Stimulated activated CD8-positive, alpha-beta memory T cell treated with anti-CD3 and anti-CD28 coated beads, Interleukin-15, amount 100 ng/mL, for 24 hours (primary cell): ENCODE measurements around the gene EPB41.

ENCODE experiments used
- DNase-seq: peaks from one replicate; pipeline ENCODE4 v3.0.0-alpha.2; 2020; ENCODE audit warnings: low read depth

Gene EPB41

DNA sequence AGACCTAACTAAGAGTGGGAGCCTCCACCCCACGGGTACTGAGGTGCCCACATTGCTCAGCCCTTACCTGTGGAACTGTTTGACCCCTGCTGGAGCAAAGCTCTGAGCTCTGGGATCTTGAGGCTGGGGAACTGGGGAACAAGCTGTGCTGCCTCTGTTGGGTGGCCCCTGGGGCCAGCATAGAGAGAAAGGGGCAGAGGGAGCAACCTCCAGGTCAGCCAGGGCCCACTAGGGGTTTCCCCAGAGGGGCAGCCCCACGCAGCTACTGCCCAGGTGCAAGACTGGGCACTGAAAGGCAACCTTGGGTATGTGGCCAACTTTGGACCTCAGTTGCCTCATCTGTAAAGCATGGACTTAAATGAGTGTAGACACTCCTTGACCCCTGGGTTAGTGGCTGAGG is 23.5 kb upstream of the EPB41 start:
- DNase-seq = no peak

DNA sequence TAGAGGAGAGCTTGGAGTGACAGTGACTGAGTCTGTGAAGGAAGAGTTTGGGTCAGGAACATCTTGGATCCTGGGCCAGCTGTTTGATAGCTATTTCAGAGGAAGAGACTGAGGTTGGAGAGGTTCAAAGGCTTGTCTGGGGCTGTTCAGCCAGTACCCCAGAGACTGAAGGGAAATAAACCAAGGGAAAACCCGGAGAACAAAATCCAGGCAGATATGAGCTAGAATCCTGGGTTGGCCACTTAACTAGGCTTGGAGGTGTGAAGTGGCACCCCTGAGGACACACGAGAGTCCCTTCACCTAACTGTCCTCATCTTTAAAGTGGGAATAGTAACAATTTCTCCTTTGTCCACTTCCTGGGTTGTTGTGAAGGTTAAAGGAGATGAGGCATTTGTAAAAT is 23.1 kb upstream of the EPB41 start:
- no peak for DNase-seq

DNA sequence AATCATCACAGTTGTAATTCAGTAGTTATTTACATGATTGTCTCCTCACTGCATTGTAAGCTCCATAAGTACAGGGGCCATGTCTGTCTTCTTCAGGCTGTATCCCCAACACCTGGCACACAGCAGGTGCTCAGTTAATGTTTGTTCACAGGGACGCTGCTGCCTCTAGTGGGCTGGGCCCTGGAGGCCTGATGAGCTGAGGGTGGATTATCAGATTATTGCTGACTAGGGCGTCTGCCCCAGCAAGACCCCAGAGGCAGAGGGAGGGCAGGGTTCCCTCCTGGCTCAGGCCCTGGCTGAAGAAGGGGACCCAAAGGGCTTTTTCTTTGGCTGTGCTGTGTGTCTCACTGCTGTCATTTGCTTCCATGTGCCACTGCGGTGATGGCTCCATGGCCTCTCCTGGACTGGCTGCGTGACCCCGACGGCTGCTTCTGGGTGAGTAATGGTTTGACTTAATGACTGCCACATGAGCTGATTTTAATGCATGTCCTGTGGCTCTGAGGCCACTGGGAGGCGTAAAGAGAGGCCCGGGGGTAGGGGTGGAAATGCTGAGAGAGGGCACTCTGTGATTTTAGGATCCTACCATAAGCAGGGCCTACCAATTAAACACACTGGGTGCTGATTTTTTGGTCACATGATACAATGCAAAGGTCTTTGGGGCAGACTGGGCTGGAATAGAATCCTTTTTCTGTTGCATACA is 20.8 kb upstream of the EPB41 start:
- DNase-seq = no peak

DNA sequence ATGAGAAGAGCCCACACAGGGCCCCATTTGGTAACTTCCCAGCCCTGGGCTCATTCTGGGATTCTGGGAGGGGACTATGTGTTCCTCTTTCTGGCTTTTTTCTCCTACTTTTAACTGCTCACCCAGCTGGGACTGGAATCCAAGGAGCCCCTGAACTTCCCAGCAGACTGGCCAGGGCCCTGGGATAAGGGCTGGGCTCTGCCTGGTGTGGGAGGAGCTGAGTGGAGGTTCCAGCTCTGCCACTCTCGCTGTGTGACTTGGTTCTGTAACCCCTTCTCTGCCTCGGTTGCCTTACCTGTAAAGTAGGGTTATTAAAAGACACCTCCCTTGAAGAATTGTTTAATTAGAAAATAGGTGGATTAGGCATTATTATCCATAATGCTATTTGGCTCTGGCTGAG is 19.6 kb upstream of the EPB41 start:
- no peak for DNase-seq

DNA sequence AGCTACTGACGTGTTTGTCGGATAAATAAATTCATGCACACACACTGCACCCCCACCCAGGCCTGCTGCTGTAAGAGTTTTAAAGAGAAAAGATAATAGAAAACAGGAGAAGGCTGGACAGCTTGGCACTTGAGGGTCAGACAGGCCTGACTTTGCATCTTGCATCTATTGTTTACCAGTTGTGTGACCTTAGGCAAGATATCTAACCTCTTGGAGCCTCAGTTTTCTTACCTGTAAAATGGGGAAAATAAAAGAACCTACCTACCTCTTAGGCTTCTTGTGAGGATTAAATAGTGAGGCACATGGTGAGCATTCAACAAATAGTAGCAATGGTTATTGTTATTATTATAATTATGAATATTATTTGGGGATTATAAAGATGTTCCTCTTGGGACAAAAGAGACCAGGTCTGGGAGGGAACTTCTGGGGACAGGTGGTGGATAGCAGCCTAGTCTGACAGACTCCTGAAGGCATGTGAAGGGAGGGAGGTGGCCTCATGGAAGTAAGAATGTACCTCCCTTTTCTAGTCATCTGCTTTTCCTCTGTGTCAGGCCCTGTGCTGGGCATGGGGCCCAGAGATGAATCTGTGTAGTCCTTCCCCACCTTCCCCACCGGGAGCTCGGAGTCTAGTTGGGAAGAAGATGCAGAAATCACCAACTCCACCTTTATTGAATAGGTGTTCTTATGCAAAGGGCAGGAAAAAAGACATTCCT is 18.3 kb upstream of the EPB41 start:
- DNase-seq = no peak

DNA sequence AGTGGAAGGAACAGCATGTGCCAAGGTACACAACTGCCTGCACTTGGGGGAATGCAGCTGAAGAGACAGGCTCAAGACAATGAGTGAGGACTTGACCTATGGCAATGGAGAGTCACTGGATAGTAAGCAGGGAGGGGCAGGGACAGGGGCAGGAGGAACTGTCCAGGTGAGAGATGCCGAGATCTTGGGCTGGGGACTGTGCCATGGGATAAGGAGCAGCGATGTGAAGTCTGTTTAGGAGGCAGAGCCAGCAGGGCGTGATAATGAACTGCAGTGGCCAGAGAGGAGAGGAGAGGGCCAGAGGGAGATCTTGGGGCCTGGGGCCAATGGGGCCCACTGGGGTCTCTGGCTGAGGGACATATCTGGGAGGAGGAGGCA is 17.8 kb upstream of the EPB41 start:
- DNase-seq = no peak

DNA sequence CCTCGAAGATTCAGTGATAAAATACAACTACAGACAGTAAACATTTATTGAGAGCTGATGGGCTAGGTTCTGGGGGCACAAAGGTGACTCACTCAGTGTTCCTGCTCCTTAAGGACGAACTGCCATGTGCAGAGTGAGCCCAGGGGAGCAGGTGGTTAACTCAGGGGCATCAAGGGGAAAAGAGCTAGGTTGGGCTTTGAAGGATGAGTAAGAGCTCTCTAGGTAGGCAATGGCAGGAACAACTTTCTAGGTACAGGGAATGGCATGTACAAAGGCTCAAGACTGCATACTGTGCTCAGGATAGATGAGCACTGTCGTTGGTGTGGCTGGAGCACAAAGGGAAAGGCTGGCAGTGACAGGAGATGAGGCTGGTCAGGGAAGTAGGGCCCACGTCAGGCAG is 16.6 kb upstream of the EPB41 start:
- DNase-seq = no peak

DNA sequence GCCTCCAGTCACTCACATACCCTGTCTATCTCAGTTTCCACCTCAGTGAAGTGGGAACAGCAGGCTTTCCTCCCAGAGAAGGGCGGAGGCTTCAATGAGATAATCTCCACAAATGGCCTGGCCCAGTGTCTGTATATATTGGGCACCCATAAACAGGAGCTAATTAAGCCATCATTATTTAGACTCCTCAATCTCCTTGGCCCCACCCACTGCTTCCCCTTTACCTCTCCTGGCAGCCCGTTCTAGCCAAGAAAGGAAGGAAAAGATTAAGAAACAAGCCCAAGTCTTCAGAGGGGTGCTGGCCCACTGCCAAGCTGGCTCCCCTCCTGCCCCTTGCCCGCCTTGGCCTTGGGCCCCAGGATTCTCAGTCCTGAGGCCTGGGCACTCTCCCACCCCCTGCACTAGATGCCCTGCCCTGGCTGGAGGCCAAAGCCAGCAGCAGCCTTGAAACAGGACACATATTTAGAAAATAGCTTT is 15.9 kb upstream of the EPB41 start:
- no peak for DNase-seq

DNA sequence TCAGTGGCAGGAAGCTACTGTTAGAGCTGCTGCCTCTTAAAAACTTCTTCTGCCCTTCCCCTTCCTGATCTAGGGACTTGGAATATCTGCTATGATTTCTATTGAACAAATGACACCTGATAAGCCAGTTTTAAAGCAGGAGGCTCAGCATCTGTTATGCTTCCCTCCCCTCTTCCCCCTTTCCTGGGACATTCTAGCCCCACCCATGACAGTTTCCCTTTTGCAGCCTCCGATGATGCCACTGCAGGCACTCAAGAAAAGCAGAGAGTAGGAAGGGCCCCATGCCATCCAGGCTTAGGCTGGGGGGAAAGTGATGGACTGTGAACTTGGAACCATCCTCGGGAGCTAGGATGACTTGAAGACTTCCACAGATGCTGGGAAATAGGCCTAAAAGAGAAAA is 15.1 kb upstream of the EPB41 start:
- no peak for DNase-seq

DNA sequence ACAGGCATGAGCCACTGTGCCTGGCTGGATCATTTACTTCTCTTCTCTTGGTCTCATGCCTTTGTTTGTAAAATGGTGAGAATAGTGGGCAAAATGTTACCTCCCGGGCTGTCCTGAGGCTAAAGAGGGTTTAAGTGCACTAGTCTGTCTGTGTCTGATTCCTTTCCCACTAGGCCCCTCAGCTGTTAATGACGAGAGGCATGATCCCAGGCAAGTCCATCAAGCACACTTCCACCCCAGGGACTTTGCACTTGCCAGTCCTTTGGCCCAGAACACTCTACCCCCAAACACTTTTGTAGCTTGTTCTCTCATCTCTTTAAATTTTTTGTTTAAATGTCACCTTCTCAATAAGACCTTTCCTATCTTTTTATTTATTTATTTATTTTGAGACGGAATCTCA is 13.8 kb upstream of the EPB41 start:
- DNase-seq = no peak

DNA sequence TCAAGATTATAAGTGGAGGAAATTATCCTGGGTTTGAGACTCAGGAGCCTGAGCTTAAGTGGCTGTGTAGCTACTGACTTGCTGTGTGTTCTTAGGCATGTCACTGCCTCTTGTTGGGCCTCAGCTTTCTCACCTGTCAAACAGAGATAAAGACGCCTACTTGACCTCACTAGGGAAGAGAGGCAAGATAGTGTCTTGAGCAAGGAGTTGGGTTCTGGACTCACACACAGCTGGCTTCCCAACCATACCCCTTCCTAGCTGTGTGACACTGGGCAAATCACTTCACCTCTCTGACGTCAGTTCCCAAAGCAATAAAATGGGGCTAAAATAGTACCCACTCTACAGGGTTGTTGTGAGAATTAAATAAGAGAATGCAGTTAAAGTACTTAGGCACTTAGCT is 11.6 kb upstream of the EPB41 start:
- no peak for DNase-seq

DNA sequence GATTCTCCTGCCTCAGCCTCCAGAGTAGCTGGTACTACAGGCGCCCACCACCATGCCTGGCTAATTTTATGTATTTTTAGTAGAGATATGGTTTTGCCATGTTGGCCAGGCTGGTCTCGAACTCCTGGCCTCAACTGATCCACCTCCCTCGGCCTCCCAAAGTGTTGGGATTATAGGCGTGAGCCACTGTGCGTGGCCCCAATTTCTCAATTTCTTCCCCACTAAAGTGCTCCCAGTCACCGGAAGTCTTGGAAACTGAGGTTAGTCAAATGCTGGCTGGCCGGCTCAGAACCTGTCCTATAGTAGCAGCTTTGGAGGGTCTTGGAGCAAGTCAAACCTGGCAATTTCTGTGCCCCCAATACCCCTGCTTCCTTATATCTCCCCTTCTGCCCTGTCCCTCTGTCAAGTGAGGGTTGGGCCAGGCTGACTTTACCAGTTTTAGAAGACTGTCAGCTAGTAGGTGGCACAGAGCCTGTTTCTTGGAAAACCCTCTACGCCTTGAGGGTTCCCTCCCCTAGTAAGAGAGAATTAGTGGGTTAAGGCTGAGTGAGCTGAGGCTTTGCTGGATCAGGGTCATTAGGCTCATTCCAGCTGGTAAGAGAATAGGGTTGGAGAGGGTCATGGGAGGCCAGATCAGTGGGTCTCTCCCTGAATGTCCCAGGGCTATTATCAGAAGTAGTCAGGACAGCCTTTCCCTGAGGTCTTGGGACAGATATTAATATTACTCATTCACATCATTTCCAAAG is 8.3 kb upstream of the EPB41 start:
- DNase-seq = no peak

DNA sequence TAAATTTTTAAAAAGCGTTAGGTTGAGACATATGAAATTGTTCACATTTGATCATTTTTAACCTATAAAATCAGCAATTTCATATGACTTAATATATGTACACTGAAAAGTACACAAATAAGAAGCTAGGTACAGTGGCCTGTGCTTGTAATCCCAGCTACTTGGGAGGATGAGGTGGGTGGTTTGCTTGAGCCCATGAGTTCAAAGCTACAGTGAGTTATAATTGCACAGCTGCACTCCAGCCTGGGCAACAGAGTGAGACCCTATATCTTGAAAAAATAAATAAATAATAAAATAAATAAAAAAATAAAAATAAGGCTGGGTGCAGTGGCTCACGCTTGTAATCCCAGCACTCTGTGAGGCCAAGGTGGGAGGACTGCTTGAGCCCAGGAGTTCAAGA is 5.2 kb upstream of the EPB41 start:
- no peak for DNase-seq

DNA sequence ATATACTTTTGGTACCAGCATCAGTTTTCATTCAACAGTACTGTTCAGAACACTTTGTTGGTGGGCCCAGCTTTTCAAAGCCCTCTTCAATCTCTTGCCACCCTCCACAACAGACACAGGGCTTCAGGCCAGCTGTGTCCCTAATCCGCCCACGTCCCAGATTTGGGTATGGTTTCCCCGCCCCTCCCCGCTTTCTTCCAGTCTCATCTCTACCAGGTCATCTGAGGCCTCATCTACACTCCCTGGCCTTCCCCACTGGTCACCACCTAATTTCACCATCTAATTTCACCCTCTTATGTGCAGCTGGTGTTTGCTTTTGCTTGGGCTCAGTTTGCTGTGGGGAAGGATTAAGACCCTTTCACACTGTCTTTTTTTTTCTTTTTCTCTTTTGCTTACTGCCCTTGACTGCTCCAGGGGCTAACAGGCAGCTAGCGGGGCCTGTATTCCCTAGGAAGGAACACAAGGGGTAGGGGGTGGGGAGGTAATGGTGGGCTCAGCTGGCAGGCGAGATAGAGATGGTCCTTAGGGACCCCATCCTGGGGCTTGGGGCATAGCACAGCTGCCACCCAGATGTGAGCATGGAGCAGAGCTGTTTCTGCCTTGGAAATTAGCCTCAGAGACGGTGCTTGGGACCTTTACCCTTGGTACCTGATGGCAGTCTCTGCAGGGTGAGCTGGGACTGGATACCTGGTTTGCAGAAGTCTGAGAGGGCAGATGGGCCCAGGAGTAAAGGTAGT is 3.8 kb upstream of the EPB41 start:
- DNase-seq = no peak

DNA sequence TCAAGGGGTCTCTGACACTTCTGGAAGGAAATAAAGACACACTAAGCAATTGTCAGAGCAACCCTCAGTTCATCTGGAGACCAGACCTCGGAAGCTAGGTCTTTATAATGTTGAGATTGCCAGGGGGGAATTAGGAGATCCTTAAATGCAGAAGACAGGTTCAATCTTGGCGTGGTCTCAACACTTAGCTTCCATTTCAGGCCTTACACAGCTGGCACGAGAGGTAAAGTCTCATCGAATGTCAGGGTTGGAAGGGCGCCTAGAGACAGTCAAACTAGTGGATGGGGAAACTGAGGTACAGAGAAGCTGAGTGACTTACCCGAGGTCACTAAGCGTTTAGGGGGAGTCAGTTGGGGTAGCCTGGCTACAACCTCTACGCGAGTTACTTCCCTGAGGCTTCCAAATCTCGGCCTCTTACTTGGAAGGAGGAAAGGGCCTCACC is 562 bp upstream of the EPB41 start:
- DNase-seq = no peak

DNA sequence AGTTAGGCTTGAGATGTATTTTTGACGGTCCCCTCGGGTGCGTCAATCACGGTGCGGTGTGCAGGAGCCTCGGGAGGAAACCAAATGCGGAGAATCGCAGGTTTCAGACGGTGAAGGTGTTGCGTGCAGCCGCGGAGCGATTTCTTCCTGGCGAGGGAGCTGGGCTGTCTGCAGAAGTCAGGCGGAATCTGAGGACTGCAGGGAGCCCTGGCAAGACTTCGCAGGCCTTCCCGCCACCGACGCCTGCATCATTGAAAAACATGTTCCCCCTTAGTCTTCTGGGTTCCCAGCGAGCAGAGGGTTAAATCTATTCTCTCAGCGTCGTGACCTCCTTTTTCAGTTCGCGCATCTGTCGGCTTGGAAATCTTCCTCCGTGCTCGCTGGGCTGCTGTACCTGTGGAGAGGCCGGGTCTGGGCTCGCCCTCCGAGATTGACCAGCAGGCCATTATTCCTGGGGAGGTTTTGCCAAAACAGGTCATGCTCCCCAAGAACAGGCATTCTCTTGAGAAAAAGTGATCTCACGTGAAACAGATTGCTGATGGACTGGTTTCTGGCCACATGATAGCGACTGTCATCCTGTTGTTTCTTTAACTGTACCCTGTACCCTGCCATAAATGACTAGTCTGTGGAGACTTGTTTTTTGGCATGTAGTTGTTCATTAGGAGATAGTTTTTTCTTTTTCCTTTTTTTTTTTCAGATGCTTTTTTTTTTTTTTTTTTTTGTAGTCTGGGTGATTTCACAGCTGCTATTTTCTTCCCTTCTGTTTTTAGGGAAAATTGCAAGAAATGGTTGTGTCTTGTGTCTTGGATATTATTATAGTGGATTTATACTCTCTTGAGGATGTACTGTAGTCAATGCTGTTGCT is 894 bp downstream of the EPB41 start:
- peak; percentile 6 for DNase-seq

DNA sequence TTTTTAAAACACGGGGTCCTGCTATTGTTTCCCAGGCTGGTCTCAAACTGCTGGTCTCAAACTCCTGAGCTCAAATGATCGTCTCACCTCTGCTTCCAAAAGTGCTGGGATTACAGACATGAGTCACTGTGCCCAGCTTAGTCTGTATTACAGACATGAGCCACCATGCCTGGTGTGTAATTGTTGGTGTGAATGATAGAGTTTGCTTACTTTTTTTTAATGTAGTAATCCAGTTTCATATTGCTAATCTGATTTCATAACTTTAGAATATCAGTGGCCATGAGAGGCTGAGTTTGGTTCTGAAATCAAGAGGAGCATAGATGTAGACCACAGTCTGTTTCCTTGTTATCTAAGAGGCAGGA is 3.4 kb downstream of the EPB41 start:
- DNase-seq = no peak

DNA sequence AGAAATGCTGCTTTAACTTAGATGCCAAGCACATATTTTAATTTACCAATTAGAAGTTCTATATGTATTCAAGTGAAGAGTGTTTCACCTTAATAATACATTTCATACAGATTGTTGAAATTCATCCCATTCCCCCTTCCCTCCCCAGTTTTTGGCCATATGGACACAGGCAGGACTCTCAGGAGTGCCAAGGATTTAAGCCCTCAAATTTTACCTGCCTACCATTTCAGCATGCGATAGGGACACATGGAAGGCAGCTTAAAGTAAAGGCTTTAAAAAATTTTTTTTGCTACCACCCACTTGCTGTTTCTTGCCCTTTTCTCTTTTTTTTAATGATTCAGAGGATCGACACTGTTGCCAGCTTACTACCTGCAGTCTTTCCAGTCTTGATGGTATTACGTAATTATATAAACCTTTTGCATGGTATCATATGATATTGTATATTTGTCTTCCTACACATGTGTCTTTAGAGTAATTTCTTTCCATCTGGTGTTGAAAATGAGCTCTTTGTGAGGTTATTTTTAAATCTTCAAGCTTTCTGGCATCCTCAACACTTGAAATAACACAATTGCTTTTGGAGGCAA is 7.0 kb downstream of the EPB41 start:
- no peak for DNase-seq

DNA sequence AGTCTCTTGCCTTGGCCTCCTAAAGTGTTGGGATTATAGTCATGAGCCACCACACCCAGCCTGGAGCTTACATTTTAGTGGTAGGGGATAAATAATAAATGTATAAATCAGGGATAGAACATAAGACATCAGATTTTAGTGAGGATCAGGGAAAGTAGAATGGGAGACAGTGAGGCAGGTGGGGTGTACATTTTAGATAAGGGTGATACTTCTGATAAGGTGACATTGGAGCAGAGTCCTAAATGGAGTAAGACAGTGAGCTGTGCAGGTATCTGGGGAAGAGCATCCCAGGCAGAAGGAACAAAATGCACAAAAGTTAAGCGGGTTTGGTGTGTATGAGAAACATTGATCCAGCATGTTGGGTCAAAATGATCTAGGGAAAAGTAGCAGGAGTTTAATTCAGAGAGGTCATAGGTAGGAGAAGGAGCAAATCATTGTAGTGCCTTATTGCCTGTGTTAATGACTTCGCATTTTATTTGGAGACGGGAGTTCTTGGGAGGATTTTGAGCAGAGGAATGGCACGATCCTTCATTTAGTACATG is 11.1 kb downstream of the EPB41 start:
- no peak for DNase-seq

DNA sequence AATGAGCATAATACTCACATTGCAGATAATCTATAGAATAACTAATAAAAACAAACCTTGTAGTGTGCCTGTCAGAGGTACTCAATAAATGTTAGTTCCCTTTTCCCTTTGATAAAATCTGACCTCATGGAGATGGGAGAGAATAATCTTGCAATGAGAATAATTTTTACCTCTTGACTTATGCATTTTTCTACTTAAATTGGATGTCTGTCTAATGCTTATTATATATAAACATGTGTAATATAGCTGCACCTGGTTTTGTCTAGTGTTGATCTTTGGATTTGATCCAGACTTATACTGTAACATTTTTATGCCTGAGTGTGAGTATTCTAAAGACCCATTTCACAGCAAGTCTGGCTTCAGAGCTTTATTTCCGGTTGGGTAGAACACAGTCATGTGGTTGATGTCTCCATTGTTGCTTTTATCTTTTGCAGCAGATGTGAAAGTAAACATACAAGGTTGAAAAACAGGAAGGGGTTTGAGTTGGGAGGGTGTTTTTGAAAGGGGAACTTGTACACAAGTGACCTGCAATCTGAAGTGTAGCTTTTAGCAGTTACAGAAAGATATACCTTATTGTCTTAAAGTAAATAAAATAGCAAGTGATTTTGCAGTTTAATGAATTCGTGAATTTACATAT is 12.4 kb downstream of the EPB41 start:
- no peak for DNase-seq
